Erythroblast (primary cell): ENCODE results near the gene CIDEB.

Source experiments
- DNase-seq, 2 experiments: peaks; one replicate each; lab custom pipeline; 2025; lab: John Stamatoyannopoulos, UW
- GATA1 ChIP-seq: IDR thresholded peaks from 2 replicates; pipeline ENCODE4 v1.6.1; 2011; ENCODE audit warnings: low read depth, mild to moderate bottlenecking, control low read depth, low read length, moderate library complexity
- POLR2A ChIP-seq: IDR thresholded peaks from 2 replicates; pipeline ENCODE4 v1.6.1; 2011; ENCODE audit warnings: mild to moderate bottlenecking, low read length

The CIDEB gene

GRCh38 chr14:24271834-24272263 lies 35.9 kb downstream of the CIDEB start:
- TF ChIP-seq POLR2A: peak; percentile 52
- TF ChIP-seq GATA1: no peak
- no peak for DNase-seq

- peak; percentile 93 to 96 for DNase-seq
- TF ChIP-seq GATA1 (no peak), POLR2A (peak; percentile 81)
Observed at GRCh38 chr14:24271134-24271833, 36.5 kb downstream of the CIDEB start, which contains the start of gene RABGGTA. Gene RABGGTA, minus strand, starts transcription at chr14:24271597. Its CDS starts 482 bp downstream, at chr14:24271115.

- DNase-seq: no peak
- TF ChIP-seq GATA1 (no peak), POLR2A (no peak)
Observed at GRCh38 chr14:24270537-24271133, 37.1 kb downstream of the CIDEB start.

- TF ChIP-seq POLR2A (no peak), GATA1 (no peak)
- DNase-seq: no peak
Observed at GRCh38 chr14:24269910-24270536, 37.8 kb downstream of the CIDEB start.

GRCh38 chr14:24269368-24269767 lies 38.4 kb downstream of the CIDEB start:
- DNase-seq: no peak
- TF ChIP-seq POLR2A (no peak), GATA1 (no peak)

- TF ChIP-seq GATA1 (no peak), POLR2A (no peak)
- no peak for DNase-seq
Observed at GRCh38 chr14:24268225-24268624, 39.6 kb downstream of the CIDEB start.

- DNase-seq: no peak
- TF ChIP-seq GATA1: no peak
- TF ChIP-seq POLR2A: no peak
Observed at GRCh38 chr14:24267516-24267915, 40.3 kb downstream of the CIDEB start.

- TF ChIP-seq GATA1 (no peak), POLR2A (no peak)
- no peak for DNase-seq
Observed at GRCh38 chr14:24266344-24267244, 41.2 kb downstream of the CIDEB start.

GRCh38 chr14:24264298-24264697 lies 43.5 kb downstream of the CIDEB start:
- no peak for DNase-seq
- no peak for TF ChIP-seq POLR2A
- no peak for TF ChIP-seq GATA1

- DNase-seq: no peak
- no peak for TF ChIP-seq POLR2A
- TF ChIP-seq GATA1: no peak
Observed at GRCh38 chr14:24263848-24264247, 43.9 kb downstream of the CIDEB start.

GRCh38 chr14:24262821-24263733 lies 44.7 kb downstream of the CIDEB start, which contains the start of gene TGM1:
Gene TGM1, minus strand, starts transcription at chr14:24263177. Its CDS starts 825 bp downstream, at chr14:24262352.
- TF ChIP-seq GATA1 (no peak), POLR2A (no peak)
- DNase-seq: peak; percentile 18 to 62

- no peak for DNase-seq
- TF ChIP-seq POLR2A (no peak), GATA1 (no peak)
Observed at GRCh38 chr14:24261969-24262327, 45.8 kb downstream of the CIDEB start.
